Astrocyte of the spinal cord (primary cell): ENCODE data around the gene MYL4.
"Not testable (repeated sequence)": the region's sequence is repeated elsewhere in the genome, so short reads cannot be mapped to it uniquely, and the experiment has no call there.

Source experiments
- DNase-seq: peaks from one replicate; pipeline ENCODE4 v3.0.0; 2011; ENCODE audit warnings: low read depth, low spot score
- H3K4me3 ChIP-seq: 2 replicates; pipeline ENCODE4 v1.5.1; 2011; ENCODE audit warnings: low read depth, mild to moderate bottlenecking, low read length, moderate library complexity
- in situ Hi-C: cut with HindIII; loops from 2 replicates; pipeline ENCODE4 v1.10.0; 2017; ENCODE audit warnings: low sequenced_read_pairs
- TF ChIP-seq, protein P1 (sequence below): IDR thresholded peaks from 2 replicates; pipeline ENCODE4 v1.5.1; 2012; ENCODE audit warnings: low read depth, mild to moderate bottlenecking, low read length, inconsistent platforms

The MYL4 gene

DNA sequence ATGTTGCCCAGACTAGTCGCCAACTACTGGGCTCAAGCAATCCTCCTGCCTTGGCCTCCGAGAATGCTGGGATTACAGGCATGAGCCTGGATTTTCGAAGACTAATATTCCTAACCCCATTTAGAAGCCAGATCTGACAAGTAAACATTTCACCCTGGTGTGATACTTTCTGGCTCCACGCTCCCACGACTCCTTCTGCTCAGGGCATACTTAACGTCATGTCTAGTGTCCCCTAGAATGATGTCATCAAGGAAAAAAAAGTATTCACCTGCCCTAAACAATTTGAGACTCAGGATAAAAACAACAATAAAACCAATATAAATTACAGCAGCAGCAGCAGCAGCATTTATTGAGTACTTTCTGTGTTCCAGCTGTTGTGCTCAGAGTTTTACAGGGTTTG, 57.6 kb downstream of the MYL4 start:
- in situ Hi-C loops: no loop called here
- peak; percentile 66 for DNase-seq
- H3K4me3 ChIP-seq: no peak overlapping the region
- TF ChIP-seq, protein P1, sequence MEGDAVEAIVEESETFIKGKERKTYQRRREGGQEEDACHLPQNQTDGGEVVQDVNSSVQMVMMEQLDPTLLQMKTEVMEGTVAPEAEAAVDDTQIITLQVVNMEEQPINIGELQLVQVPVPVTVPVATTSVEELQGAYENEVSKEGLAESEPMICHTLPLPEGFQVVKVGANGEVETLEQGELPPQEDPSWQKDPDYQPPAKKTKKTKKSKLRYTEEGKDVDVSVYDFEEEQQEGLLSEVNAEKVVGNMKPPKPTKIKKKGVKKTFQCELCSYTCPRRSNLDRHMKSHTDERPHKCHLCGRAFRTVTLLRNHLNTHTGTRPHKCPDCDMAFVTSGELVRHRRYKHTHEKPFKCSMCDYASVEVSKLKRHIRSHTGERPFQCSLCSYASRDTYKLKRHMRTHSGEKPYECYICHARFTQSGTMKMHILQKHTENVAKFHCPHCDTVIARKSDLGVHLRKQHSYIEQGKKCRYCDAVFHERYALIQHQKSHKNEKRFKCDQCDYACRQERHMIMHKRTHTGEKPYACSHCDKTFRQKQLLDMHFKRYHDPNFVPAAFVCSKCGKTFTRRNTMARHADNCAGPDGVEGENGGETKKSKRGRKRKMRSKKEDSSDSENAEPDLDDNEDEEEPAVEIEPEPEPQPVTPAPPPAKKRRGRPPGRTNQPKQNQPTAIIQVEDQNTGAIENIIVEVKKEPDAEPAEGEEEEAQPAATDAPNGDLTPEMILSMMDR: no peak

DNA sequence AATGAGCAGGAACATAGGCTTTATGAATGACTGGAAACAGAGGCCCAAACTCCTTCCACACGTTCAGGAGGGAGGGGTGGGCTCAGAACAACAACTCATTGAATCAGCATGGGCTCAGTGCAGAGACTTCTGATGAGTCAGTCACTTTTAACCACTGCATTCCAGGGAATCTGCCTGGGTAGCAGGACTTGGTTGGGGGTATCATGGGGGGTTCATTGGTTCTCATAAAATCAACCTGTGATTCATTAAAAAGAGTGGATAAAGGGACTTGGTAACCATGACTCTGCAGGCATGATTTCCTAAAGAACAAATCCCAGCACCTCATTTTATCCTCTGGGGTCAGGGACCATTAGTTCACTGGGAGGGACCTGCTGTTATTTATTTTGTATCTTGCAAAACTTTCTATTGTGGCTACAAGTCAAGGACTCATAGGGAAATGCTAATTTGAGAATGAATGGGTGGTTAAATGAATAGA, 58.2 kb downstream of the MYL4 start:
- in situ Hi-C loops: no loop called here
- TF ChIP-seq, protein P1: no peak
- DNase-seq: peak; percentile 98
- H3K4me3 ChIP-seq: no peak overlapping the region

DNA sequence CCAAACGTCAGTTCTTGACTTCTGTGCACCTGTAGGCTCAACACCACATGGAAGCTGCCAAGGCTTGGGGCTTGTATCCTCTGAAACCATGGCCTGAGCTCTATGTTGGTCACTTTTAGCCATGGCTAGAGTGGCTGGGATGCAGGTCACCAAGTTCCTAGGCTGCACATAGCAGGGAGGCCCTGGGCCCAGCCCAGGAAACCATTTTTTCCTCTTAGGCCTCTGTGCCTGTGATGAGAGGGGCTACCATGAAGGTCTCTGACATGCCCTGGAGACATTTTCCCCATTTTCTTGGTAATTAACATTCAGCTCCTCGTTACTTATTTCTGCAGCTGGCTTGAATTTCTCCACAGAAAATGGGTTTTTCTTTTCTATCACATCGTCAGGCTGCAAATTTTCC, 59.8 kb downstream of the MYL4 start:
- H3K4me3 ChIP-seq, in situ Hi-C loops, DNase-seq: not testable (repeated sequence)

DNA sequence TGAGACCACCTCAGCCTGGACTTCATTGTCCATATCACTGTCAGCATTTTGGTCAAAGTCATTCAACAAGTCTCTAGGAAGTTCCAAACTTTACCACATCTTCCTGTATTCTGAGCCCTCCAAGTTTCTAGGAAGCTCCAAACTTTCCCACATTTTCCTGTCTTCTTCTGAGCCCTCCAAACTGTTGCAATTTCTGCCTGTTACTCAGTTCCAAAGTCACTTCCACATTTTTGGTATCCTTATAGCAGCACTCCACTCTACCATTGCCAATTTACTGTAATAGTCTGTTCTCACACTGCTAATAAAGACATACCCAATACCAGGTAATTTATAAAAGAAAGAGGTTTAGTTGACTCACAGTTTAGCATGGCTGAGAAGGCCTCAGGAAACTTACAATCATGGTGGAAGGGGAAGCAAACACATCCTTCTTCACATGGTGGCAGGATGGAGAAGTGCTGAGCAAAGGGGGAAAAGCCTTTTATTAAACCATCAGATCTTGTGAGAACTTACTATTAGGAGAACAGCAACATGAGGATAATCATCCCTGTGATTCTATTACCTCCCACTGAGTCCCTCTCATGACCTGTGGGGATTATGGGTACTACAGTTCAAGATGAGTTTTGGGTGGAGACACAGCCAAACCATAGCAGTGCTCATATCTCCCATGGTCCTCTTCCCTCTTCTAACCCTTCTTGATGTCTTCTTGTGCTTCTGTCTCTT, 60.6 kb downstream of the MYL4 start:
- in situ Hi-C loops, DNase-seq, H3K4me3 ChIP-seq: not testable (repeated sequence)

DNA sequence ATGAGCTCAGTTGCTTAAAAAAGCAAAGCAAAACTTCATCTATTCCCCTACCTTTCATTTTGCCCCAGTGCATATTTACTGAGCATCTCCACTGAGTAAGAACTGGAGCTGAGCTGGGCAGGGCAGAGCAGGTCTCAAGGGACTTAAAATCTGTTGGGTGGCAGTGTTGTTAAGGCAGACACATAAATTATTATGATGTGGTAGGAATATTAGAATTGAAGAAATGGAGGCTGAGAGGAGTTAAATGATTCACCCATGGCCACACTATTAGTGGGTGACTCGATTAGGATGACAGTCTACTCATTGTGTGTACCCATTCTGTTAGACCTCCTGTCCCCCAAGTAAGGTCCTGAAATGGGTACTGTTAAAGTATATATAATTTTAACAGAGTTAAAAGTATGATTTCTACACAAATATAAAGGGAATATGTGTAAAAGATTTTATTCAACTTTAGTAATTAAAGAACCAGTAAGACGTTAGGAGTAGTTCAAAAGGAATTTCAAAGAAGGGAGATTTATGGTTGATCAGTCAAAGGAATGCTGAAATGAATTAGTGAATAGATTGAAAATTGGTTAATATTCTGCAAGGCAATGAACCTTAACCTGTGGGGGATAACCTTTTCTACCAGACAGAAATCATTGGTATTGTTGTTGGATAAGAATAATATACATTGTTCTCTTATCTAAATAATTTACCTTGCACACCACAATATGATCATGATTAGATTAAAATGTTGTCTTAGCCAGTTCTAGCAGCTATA, 62.0 kb downstream of the MYL4 start:
- no peak overlapping the region for H3K4me3 ChIP-seq
- no peak for DNase-seq
- in situ Hi-C loops: no loop called here
- TF ChIP-seq, protein P1: no peak

DNA sequence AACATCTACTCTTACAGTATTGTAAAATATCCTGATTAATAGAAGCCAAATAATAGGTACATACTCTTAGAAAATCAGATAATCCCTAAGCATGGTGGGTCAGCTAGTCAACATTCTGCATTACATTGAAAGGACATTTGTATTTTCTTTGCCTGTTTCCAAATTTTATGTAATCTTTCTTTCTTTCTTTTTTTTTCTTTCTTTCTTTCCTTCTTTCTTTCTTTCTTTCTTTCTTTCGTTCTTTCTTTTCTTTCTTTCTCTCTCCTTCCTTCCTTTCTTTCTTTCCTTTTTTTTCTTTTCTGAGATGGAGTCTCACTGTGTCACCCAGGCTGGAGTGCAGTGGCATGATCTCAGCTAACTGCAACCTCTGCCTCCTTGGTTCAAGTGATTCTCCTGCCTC, 63.3 kb downstream of the MYL4 start:
- in situ Hi-C loops: no loop called here
- no peak for DNase-seq
- TF ChIP-seq, protein P1: no peak
- H3K4me3 ChIP-seq: no peak overlapping the region

DNA sequence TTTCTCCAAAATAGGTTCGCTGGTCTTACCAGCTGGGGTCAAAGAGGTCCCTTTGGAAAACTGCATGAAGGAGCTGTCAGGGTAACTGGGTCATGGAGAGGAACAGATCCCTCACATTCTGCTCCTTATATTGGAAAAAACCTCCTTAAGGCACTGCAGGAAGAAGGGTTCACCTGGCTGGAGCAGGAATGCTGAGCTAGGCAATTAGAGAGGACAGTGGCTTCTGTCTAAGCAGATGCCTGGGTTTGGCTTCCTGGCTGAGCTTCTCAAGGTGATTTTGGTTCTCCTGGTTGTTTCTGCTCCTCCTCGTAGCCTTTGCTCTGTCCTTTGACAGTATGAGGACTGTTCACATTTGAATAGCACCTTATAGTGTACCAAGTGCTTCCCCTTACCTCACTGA, 64.1 kb downstream of the MYL4 start:
- TF ChIP-seq, protein P1: no peak
- no peak overlapping the region for H3K4me3 ChIP-seq
- in situ Hi-C loops: no loop called here
- DNase-seq: no peak
